Measurements from ENCODE around the gene AASS.

The AASS gene

DNA sequence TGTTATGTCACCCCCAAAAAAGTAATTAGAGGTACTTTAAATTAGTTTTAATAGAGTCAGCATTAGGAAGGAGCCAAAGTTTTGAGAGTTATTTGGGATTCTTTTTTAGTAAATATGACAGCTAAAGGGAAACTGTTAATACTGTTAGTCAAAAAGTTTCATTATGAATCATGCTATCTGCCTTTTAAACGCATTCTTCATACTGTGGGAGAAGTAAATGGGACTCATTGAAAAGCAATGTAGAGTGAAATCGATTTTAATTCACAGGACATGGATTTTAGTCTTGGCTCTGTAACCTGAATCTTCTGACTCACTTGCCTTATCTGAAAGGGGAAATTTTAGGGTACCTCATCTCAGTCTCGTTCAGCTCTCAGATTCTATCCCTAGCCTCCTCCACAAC lies 105.1 kb downstream of the AASS start:
- no peak for DNase-seq (ENCODE audit: low read depth)

DNA sequence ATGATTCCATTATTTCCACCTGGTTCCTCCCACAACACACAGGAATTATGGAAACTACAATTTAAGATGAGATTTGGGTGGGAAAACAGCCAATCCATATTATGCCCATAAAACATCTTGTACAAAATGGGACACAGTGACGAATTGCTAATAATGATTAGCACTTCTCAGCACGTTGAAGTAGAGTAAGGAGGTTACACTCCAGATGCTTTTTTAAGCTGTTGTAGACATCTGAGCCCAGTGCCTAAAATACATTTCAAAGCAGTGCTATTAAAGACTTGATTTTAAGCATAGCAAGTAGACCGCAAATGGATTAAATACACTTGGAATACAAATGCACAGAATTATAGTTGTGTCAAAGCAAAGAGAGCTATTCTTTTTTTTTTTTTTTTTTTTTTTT lies 105.9 kb downstream of the AASS start:
- no peak for DNase-seq (ENCODE audit: low read depth)

DNA sequence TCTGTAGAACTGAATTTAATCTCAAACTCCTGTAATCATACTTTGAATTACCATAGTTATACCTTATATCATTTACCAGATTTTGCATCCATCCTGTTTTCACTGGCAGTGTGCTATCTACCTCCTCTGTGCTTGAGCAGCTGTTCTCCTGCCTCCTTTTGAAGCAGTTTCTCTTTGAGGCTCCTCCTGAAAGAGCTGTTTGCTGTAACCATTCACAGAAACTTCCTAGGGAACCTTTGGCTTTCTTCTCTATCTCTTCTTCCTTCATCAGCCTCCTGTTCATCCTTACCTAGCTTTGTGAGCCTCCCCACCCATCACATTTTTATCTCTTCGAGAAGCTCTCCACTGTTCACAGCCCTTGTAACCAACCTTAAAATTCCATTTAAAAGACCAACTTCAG lies 108.2 kb downstream of the AASS start:
- DNase-seq (ENCODE audit: low read depth) = no peak

DNA sequence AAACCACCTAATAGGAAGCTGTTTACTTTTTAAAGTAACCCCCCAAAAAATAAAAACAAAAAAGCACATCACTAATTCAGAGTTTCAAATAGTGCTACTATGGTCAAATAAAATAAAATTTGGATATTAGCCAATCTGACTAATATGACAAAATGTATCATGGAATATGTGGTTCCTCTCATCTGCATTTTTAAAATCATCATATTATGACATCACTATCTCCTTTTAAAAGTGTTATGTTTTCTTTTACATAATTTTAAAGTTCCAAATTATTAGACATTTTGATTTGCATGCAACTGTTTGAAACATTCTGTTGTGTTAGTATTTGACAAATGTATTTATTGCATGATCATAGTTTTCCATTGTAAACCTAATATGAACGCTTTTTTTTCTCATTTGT lies 110.4 kb downstream of the AASS start:
- DNase-seq (ENCODE audit: low read depth) = no peak

DNA sequence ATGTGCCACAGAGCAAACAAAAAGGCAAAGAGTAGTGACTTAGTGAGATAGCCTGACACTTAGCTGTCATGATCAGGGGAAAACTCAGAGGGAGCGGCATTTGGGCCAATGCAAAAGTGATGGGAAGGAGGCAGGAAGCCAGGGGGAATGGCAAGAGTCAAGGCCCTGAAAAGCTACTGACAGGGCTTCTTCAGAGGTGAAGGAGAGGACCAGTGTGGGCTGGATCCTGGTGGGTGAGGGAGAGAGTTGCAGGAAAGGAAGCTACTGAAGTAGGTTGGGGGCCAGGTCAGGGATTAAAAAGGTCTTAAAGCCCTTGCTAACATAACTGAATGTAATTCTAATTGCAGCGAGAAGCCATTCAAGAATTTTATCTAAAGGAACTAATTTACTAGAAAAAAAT lies 117.0 kb downstream of the AASS start:
- DNase-seq (ENCODE audit: low read depth) = no peak
